ENCODE data around the gene TYW1B. TPM values are rescaled to one million over a fixed set of nuclear protein-coding genes. Genes with fewer than 3 reads are reported as not detected.
"Not testable (repeated sequence)": the region's sequence is repeated elsewhere in the genome, so short reads cannot be mapped to it uniquely, and the experiment has no call there.

The TYW1B gene
- total RNA-seq, 2 experiments from 2014 or later: 3.6 to 4.0 TPM

DNA sequence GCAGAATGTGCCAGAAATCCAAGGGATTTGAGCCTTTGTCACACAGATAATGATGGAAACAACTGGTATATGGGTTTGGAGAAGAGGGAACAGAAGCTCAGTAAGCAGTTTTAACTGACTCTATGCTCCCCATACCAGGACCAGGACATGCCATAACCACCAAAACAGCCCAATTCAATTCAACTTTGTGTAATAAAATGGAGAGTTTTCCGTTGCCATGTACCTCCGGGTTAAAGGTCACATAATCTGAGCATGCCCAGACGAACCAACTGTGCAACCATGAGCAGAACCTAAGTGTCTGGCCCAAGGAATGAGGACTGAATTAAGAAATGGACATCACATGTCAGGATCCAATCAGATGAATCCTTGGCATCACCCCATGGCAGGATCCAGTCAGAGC, 22.7 kb upstream of the TYW1B start:
- H3K27ac ChIP-seq (ENCODE audit: low read depth in 1 of 2, low read length in 2 of 2); H3K4me3 Mint-ChIP-seq; H3K9me3 Mint-ChIP-seq; H3K27me3 ChIP-seq (ENCODE audit: control insufficient read depth in 1 of 2, insufficient read depth in 2 of 2, low read length in 2 of 2); POLR2A ChIA-PET; CTCF ChIA-PET; H3K27me3 Mint-ChIP-seq; intact Hi-C loops (cut with DNase I, micrococcal nuclease); ATAC-seq (ENCODE audit: poor library complexity); H3K4me1 ChIP-seq (ENCODE audit: insufficient read depth, low read length); H3K9me3 ChIP-seq (ENCODE audit: control insufficient read depth in 1 of 2, insufficient read depth in 1 of 2, low read length in 2 of 2); DNase-seq; H3K36me3 ChIP-seq (ENCODE audit: insufficient read depth, low read length); H3K36me3 Mint-ChIP-seq (ENCODE audit: low read depth); H3K4me3 ChIP-seq (ENCODE audit: low read length); H3K4me1 Mint-ChIP-seq (ENCODE audit: low read depth); H3K27ac Mint-ChIP-seq: not testable (repeated sequence)

DNA sequence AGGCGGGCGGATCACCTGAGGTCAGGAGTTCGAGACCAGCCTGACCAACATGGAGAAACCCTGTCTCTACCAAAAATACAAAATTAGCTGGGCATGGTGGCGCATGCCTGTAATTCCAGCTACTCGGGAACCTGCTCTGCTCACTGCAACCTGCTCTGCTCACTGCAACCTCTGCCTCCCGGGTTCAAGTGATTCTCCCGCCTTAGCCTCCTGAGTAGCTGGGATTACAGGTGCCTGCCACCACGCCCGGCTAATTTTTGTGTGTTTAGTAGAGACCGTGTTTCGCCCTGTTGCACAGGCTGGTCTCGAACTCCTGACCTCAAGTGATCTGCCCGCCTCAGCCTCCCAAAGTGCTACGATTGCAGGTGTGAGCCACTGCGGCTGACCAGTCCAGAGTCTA, 16.1 kb upstream of the TYW1B start:
- H3K36me3 Mint-ChIP-seq (ENCODE audit: low read depth): peaks cover 17% of the 10 kb centered on the region
- CTCF ChIA-PET; H3K27me3 ChIP-seq (ENCODE audit: control insufficient read depth in 1 of 2, insufficient read depth in 2 of 2, low read length in 2 of 2); H3K4me3 Mint-ChIP-seq; POLR2A ChIA-PET; H3K27me3 Mint-ChIP-seq; H3K36me3 ChIP-seq (ENCODE audit: insufficient read depth, low read length); DNase-seq; H3K4me1 ChIP-seq (ENCODE audit: insufficient read depth, low read length); H3K4me1 Mint-ChIP-seq (ENCODE audit: low read depth); H3K4me3 ChIP-seq (ENCODE audit: low read length); H3K27ac ChIP-seq (ENCODE audit: low read depth in 1 of 2, low read length in 2 of 2); H3K9me3 Mint-ChIP-seq; ATAC-seq (ENCODE audit: poor library complexity); H3K27ac Mint-ChIP-seq: not testable (repeated sequence)
- intact Hi-C loops (cut with DNase I, micrococcal nuclease): loop anchor here in 1 of 2 experiments (10.0 kb wide), 1 partner anchor 319 kb away; no protein-coding TSS in a partner anchor
- peaks cover 10 to 20% of the 10 kb centered on the region in 2 experiments for H3K9me3 ChIP-seq (ENCODE audit: control insufficient read depth in 1 of 2, insufficient read depth in 1 of 2, low read length in 2 of 2)

DNA sequence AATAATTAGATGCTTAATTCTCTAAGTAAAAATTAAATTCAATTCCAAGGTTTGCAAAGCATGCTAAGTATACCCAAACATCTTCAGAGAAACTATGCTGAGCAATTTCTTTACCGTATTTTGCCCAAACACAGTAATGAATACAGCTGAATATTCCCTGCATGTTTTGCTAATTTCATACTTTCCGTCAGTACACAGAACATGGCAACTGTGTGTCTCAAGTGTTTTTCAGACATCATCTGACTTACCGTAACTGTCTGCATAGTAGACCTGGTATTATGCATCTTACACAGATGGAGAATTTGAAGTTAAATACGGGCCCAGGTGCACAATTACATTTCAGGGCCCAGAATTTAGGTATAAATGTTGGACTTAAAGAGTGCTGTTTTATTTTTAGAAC, 15.2 kb upstream of the TYW1B start:
- H3K4me3 ChIP-seq (ENCODE audit: low read length); H3K9me3 Mint-ChIP-seq; H3K4me1 Mint-ChIP-seq (ENCODE audit: low read depth); DNase-seq; H3K36me3 ChIP-seq (ENCODE audit: insufficient read depth, low read length); ATAC-seq (ENCODE audit: poor library complexity); H3K4me3 Mint-ChIP-seq; H3K27ac Mint-ChIP-seq; H3K27me3 ChIP-seq (ENCODE audit: control insufficient read depth in 1 of 2, insufficient read depth in 2 of 2, low read length in 2 of 2); CTCF ChIA-PET; H3K27me3 Mint-ChIP-seq; H3K4me1 ChIP-seq (ENCODE audit: insufficient read depth, low read length); H3K27ac ChIP-seq (ENCODE audit: low read depth in 1 of 2, low read length in 2 of 2); POLR2A ChIA-PET: not testable (repeated sequence)
- H3K36me3 Mint-ChIP-seq (ENCODE audit: low read depth): peaks cover 26% of the 10 kb centered on the region
- H3K9me3 ChIP-seq (ENCODE audit: control insufficient read depth in 1 of 2, insufficient read depth in 1 of 2, low read length in 2 of 2): peaks cover 10 to 20% of the 10 kb centered on the region in 2 experiments
- intact Hi-C loops (cut with DNase I, micrococcal nuclease): loop anchor here in 1 of 2 experiments (10.0 kb wide), 1 partner anchor 318 kb away; no protein-coding TSS in a partner anchor

DNA sequence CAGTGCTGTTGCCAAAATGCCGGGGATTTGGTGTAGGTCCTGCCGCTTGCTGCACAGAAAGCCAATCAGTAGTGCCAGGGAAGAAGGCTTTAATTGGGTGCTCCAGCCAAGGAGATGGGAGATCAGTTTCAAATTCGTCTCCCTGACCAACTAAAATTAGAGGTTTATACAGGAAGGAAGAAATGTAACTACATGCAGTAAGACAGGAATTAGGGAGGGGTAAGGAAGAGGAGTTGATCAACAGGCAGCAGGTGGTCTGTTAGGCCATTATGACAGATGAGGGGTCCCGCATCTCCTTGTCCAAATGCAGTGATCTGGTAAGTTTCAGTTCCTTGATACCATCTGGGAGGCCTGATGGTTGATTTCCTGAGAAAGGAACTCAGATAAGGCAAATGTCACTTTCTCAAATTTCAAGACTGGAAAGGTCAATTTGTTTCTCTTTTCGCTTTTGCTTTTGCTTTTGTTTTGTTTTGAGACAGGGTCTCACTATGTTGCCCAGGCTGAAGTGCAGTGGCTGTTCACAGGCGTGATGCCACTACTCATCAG, 13.0 kb upstream of the TYW1B start:
- CTCF ChIA-PET: interaction anchor here (0.5 kb wide), 1 partner anchor 73 kb away, joined by 3 read pairs; no protein-coding TSS in a partner anchor
- H3K27ac ChIP-seq (ENCODE audit: low read depth in 1 of 2, low read length in 2 of 2); H3K27me3 Mint-ChIP-seq; ATAC-seq (ENCODE audit: poor library complexity); H3K4me3 Mint-ChIP-seq; H3K4me1 ChIP-seq (ENCODE audit: insufficient read depth, low read length); DNase-seq; H3K27me3 ChIP-seq (ENCODE audit: control insufficient read depth in 1 of 2, insufficient read depth in 2 of 2, low read length in 2 of 2); POLR2A ChIA-PET; H3K9me3 Mint-ChIP-seq; H3K27ac Mint-ChIP-seq; H3K4me1 Mint-ChIP-seq (ENCODE audit: low read depth); H3K4me3 ChIP-seq (ENCODE audit: low read length): not testable (repeated sequence)
- Histone ChIP-seq H3K36me3 (ENCODE audit: insufficient read depth, low read length) (peaks cover 20% of the 10 kb centered on the region), H3K9me3 (ENCODE audit: control insufficient read depth in 1 of 2, insufficient read depth in 1 of 2, low read length in 2 of 2) (peaks cover 10 to 20% of the 10 kb centered on the region in 2 experiments)
- peaks cover 47% of the 10 kb centered on the region for H3K36me3 Mint-ChIP-seq (ENCODE audit: low read depth)
- intact Hi-C loops (cut with DNase I, micrococcal nuclease): loop anchor here in 1 of 2 experiments (10.0 kb wide), 1 partner anchor 316 kb away; no protein-coding TSS in a partner anchor

DNA sequence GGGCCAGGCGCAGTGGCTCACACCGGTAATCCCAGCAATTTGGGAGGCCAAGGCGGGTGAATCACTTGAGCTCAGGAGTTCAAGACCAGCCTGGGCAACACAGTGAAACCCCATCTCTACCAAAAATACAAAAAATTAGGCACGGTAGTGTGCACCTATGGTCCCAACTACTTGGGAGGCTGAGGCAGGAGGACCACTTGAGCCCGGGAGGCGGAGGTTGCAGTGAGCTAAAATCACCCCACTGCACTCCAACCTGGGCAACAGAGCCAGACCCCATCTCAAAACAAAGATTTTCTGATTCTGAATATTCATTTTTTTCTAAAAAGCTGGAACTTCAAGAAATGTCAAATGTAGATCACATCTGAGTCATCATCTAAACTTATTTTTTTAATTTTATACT, 10.3 kb upstream of the TYW1B start:
- intact Hi-C loops (cut with DNase I, micrococcal nuclease); H3K27ac Mint-ChIP-seq: not testable (repeated sequence)

DNA sequence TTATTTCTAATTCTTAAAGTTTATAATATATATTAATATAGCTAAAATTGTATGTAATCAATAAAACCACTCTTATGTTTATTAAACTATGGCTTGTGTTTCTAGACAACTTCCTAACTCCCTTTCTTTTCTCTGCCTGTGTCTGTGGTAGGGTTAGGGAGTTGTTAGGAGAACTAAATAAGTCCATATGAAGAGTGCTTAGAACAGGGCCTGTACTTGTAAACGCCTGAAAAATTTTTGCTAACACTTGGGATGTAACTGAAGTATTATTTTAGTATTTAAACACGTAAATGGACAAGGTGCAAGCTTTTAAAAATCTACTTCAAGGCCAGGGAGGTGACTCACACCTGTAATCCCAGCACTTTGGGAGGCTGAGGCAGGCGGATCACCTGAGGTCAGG, 9.3 kb upstream of the TYW1B start:
- H3K4me1 ChIP-seq (ENCODE audit: insufficient read depth, low read length); intact Hi-C loops (cut with DNase I, micrococcal nuclease); CTCF ChIA-PET; DNase-seq; H3K9me3 Mint-ChIP-seq; H3K27me3 ChIP-seq (ENCODE audit: control insufficient read depth in 1 of 2, insufficient read depth in 2 of 2, low read length in 2 of 2); ATAC-seq (ENCODE audit: poor library complexity); H3K27ac ChIP-seq (ENCODE audit: low read depth in 1 of 2, low read length in 2 of 2); H3K27ac Mint-ChIP-seq; H3K4me3 ChIP-seq (ENCODE audit: low read length); H3K27me3 Mint-ChIP-seq; H3K4me3 Mint-ChIP-seq: not testable (repeated sequence)
- H3K36me3 ChIP-seq (ENCODE audit: insufficient read depth, low read length): peaks cover 50% of the 10 kb centered on the region
- POLR2A ChIA-PET: interaction anchor here (2.1 kb wide), 1 partner anchor 8 kb away, joined by 14 read pairs; no protein-coding TSS in a partner anchor
- Mint-ChIP-seq H3K36me3 (ENCODE audit: low read depth) (peaks cover 79% of the 10 kb centered on the region), H3K4me1 (ENCODE audit: low read depth) (peaks cover 14% of the 10 kb centered on the region)
- H3K9me3 ChIP-seq (ENCODE audit: control insufficient read depth in 1 of 2, insufficient read depth in 1 of 2, low read length in 2 of 2): peaks cover 10 to 20% of the 10 kb centered on the region in 2 experiments

More for the DNA sequence above, 10.3 kb upstream of the TYW1B start:
- Histone ChIP-seq H3K9me3 (ENCODE audit: control insufficient read depth in 1 of 2, insufficient read depth in 1 of 2, low read length in 2 of 2) (peaks cover 10 to 20% of the 10 kb centered on the region in 2 experiments), H3K36me3 (ENCODE audit: insufficient read depth, low read length) (peaks cover 39% of the 10 kb centered on the region)
- H3K27me3 ChIP-seq (ENCODE audit: control insufficient read depth in 1 of 2, insufficient read depth in 2 of 2, low read length in 2 of 2); H3K9me3 Mint-ChIP-seq; H3K4me1 Mint-ChIP-seq (ENCODE audit: low read depth); H3K4me3 ChIP-seq (ENCODE audit: low read length); ATAC-seq (ENCODE audit: poor library complexity); H3K4me3 Mint-ChIP-seq; H3K27ac ChIP-seq (ENCODE audit: low read depth in 1 of 2, low read length in 2 of 2); H3K4me1 ChIP-seq (ENCODE audit: insufficient read depth, low read length); CTCF ChIA-PET; DNase-seq; H3K27me3 Mint-ChIP-seq: not testable (repeated sequence)
- H3K36me3 Mint-ChIP-seq (ENCODE audit: low read depth): peaks cover 68% of the 10 kb centered on the region
- POLR2A ChIA-PET: interaction anchor here (2.1 kb wide), 1 partner anchor 9 kb away, joined by 14 read pairs; no protein-coding TSS in a partner anchor

DNA sequence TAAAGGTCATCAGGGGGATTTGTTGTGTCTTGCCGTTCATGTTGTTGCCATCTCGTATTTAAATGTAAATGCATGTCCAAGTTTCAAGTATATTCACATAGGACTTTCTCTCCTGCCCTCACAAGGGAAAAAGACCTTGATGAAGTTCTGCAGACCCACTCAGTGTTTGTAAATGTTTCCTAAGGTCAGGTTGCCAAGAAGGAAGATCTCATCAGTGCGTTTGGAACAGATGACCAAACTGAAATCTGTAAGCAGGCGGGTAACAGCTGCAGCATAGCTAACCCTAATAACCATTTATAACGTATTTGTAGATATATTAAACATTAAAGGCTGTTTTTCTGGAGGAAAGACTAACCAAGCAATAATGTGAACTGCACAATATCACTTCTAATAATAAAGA, 2.6 kb upstream of the TYW1B start:
- Mint-ChIP-seq H3K27ac (peak overlapping the region; percentile 94), H3K4me3 (peak overlapping the region; percentile 54), H3K36me3 (ENCODE audit: low read depth) (peaks cover 54% of the 10 kb centered on the region), H3K4me1 (ENCODE audit: low read depth) (peaks cover 24% of the 10 kb centered on the region)
- DNase-seq; CTCF ChIA-PET; H3K9me3 Mint-ChIP-seq; H3K9me3 ChIP-seq (ENCODE audit: control insufficient read depth in 1 of 2, insufficient read depth in 1 of 2, low read length in 2 of 2); H3K27me3 Mint-ChIP-seq; ATAC-seq (ENCODE audit: poor library complexity); H3K27me3 ChIP-seq (ENCODE audit: control insufficient read depth in 1 of 2, insufficient read depth in 2 of 2, low read length in 2 of 2): not testable (repeated sequence)
- Histone ChIP-seq H3K4me1 (ENCODE audit: insufficient read depth, low read length) (peaks cover 18% of the 10 kb centered on the region), H3K36me3 (ENCODE audit: insufficient read depth, low read length) (peaks cover 39% of the 10 kb centered on the region), H3K4me3 (ENCODE audit: low read length) (peak overlapping the region; percentile 71), H3K27ac (ENCODE audit: low read depth in 1 of 2, low read length in 2 of 2) (peak overlapping the region in 1 of 2 donors; percentile 15)
- intact Hi-C loops (cut with DNase I, micrococcal nuclease): loop anchor here in 1 of 2 experiments (5.0 kb wide), 1 partner anchor 52 kb away; no protein-coding TSS in a partner anchor
- POLR2A ChIA-PET: interaction anchor here (1.9 kb wide), 1 partner anchor 8 kb away, joined by 14 read pairs; no protein-coding TSS in a partner anchor
